ENCODE measurements around the gene C10orf62. TPM values are rescaled to one million over a fixed set of nuclear protein-coding genes. Genes with fewer than 3 reads are reported as not detected.

Gene C10orf62
- total and polyA plus RNA-seq, 2 experiments from 2014 or later, result 0.30 TPM; not detected in 1

GRCh38 chr10:97597778-97598177, 8.3 kb downstream of the C10orf62 start:
- no peaks in the 10 kb centered on the region for H3K9me3 ChIP-seq (ENCODE audit: low read depth)
- no peaks in the 10 kb centered on the region for H3K36me3 ChIP-seq
- DNase-seq (ENCODE audit: low read depth in 1 of 2, low spot score in 1 of 2), result no peak
- H3K4me3 ChIP-seq, result no peak overlapping the region
- no peak overlapping the region for H3K27ac ChIP-seq
- H3K4me1 ChIP-seq (ENCODE audit: low read depth), result no peaks in the 10 kb centered on the region
- no peak for TF ChIP-seq CTCF (IDR thresholded peaks at IDR 0.05; ENCODE audit: low read depth, low read length)
- H3K27me3 ChIP-seq, result no peaks in the 10 kb centered on the region

- DNase-seq (ENCODE audit: low read depth in 1 of 2, low spot score in 1 of 2), result no peak
- H3K27ac ChIP-seq, result no peak overlapping the region
- no peaks in the 10 kb centered on the region for H3K9me3 ChIP-seq (ENCODE audit: low read depth)
- H3K36me3 ChIP-seq, result no peaks in the 10 kb centered on the region
- H3K4me3 ChIP-seq, result no peak overlapping the region
- no peak for TF ChIP-seq CTCF (IDR thresholded peaks at IDR 0.05; ENCODE audit: low read depth, low read length)
- no peaks in the 10 kb centered on the region for H3K4me1 ChIP-seq (ENCODE audit: low read depth)
- no peaks in the 10 kb centered on the region for H3K27me3 ChIP-seq
These were observed 9.1 kb downstream of the C10orf62 start for GRCh38 chr10:97598407-97599271.

- DNase-seq (ENCODE audit: low read depth in 1 of 2, low spot score in 1 of 2), result no peak
- Histone ChIP-seq H3K4me3 (no peak overlapping the region), H3K27ac (no peak overlapping the region), H3K36me3 (no peaks in the 10 kb centered on the region), H3K27me3 (no peaks in the 10 kb centered on the region), H3K9me3 (ENCODE audit: low read depth) (no peaks in the 10 kb centered on the region), H3K4me1 (ENCODE audit: low read depth) (no peaks in the 10 kb centered on the region)
- TF ChIP-seq CTCF (IDR thresholded peaks at IDR 0.05; ENCODE audit: low read depth, low read length), result no peak
These were observed 9.7 kb downstream of the C10orf62 start for GRCh38 chr10:97599272-97599619.

- Histone ChIP-seq H3K4me3 (no peak overlapping the region), H3K9me3 (ENCODE audit: low read depth) (no peaks in the 10 kb centered on the region), H3K36me3 (no peaks in the 10 kb centered on the region), H3K27me3 (no peaks in the 10 kb centered on the region), H3K27ac (no peak overlapping the region), H3K4me1 (ENCODE audit: low read depth) (no peaks in the 10 kb centered on the region)
- DNase-seq (ENCODE audit: low read depth in 1 of 2, low spot score in 1 of 2), result no peak
- TF ChIP-seq CTCF (IDR thresholded peaks at IDR 0.05; ENCODE audit: low read depth, low read length), result no peak
These were observed 11.1 kb downstream of the C10orf62 start for GRCh38 chr10:97600616-97601015.

GRCh38 chr10:97601268-97602215, 12.0 kb downstream of the C10orf62 start:
- H3K4me1 ChIP-seq (ENCODE audit: low read depth), result no peaks in the 10 kb centered on the region
- DNase-seq (ENCODE audit: low read depth in 1 of 2, low spot score in 1 of 2), result peak in 1 of 2 donors; percentile 15
- no peaks in the 10 kb centered on the region for H3K27me3 ChIP-seq
- TF ChIP-seq CTCF (IDR thresholded peaks at IDR 0.05; ENCODE audit: low read depth, low read length), result no peak
- no peak overlapping the region for H3K4me3 ChIP-seq
- no peak overlapping the region for H3K27ac ChIP-seq
- no peaks in the 10 kb centered on the region for H3K9me3 ChIP-seq (ENCODE audit: low read depth)
- no peaks in the 10 kb centered on the region for H3K36me3 ChIP-seq

All from cardiac muscle cell (in vitro differentiated cells and primary cell).